HepG2 (cell line): ENCODE data around the gene FGFBP2.

Experiments used
- EZH2 ChIP-seq: conservative IDR thresholded peaks from 2 replicates; pipeline ENCODE4 v1.6.1; 2012; ENCODE audit warnings: mild to moderate bottlenecking, low read depth, low read length, moderate library complexity
- RAD21 ChIP-seq: fragments of 450-650 bp; formaldehyde crosslinking; IDR thresholded peaks from 2 replicates; pipeline ENCODE4 v1.5.0; 2020; ENCODE audit warnings: mild to moderate bottlenecking
- TBL1XR1 ChIP-seq: fragments of 150-350 bp; IDR thresholded peaks from 2 replicates; pipeline ENCODE4 v1.6.1; 2014; ENCODE audit warnings: borderline replicate concordance, low read length; ENCODE audit not compliant: partially characterized antibody
- U2AF1 ChIP-seq: fragments of 200-400 bp; formaldehyde crosslinking; optimal IDR thresholded peaks from 2 replicates; pipeline ENCODE3; 2017; ENCODE audit warnings: mild to moderate bottlenecking, low read depth, low read length
- ZBTB1 ChIP-seq: sonication (generic); formaldehyde crosslinking; IDR thresholded peaks from 2 replicates; pipeline ENCODE4 v1.4.0; 2020; ENCODE audit warnings: missing genetic modification reagents, borderline replicate concordance
- ZBTB8A ChIP-seq: sonication (generic); formaldehyde crosslinking; IDR thresholded peaks from 2 replicates; pipeline ENCODE4 v1.4.0; 2020; ENCODE audit warnings: mild to moderate bottlenecking, low read depth, missing genetic modification reagents, borderline replicate concordance
- ZFYVE20 ChIP-seq: sonication (generic); formaldehyde crosslinking; IDR thresholded peaks from 2 replicates; pipeline ENCODE4 v1.8.0; 2023; ENCODE audit warnings: low read depth, mild to moderate bottlenecking, moderate library complexity, missing genetic modification reagents, borderline replicate concordance
- ZNF549 ChIP-seq: sonication (generic); formaldehyde crosslinking; IDR thresholded peaks from 2 replicates; pipeline ENCODE4 v1.5.0; 2020; ENCODE audit warnings: missing genetic modification reagents
- ZNF749 ChIP-seq: sonication (generic); formaldehyde crosslinking; IDR thresholded peaks from 2 replicates; pipeline ENCODE4 v1.8.0; 2022; ENCODE audit warnings: mild to moderate bottlenecking, missing genetic modification reagents, moderate library complexity, borderline replicate concordance
- TF ChIP-seq, protein P1 (sequence below): sonication (generic); formaldehyde crosslinking; IDR thresholded peaks from 2 replicates; pipeline ENCODE4 v1.8.0; 2022; ENCODE audit warnings: missing genetic modification reagents, mild to moderate bottlenecking, borderline replicate concordance
- TF ChIP-seq, protein P2 (sequence below): sonication (generic); formaldehyde crosslinking; conservative IDR thresholded peaks from 2 replicates; pipeline ENCODE4 v1.8.0; 2022; ENCODE audit warnings: low read depth, missing genetic modification reagents
- TF ChIP-seq, protein P3 (sequence below): sonication (generic); formaldehyde crosslinking; IDR thresholded peaks from 2 replicates; pipeline ENCODE4 v1.5.0; 2020; ENCODE audit warnings: mild to moderate bottlenecking, missing genetic modification reagents, moderate library complexity

DNA sequence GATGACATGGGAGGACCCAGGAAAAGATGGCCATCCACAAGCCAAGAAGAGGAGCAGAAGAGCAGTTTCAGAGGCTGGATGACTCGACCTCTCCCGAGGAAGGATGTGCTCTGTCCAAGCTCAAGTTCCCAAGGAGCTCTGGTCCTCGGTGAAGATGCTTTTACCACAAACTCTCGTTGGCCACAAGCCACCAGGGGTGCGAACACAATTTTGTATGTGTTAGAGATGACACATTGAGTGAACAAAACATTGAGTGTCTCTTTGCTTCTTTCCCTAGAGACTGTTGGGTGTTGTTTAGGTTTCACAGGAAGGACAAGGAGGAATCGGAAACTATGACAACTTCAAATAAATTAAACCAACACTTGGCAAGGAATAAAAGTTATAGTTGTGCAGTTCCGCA, 50.7 kb downstream of the FGFBP2 start:
- TF ChIP-seq U2AF1 (no peak), EZH2 (no peak), TBL1XR1 (no peak), ZNF749 (no peak), ZBTB1 (no peak), ZBTB8A (CRISPR knock-in tag) (no peak), RAD21 (no peak), ZFYVE20 (CRISPR knock-in tag) (no peak), ZNF549 (CRISPR knock-in tag) (no peak)
- TF ChIP-seq, protein P1, sequence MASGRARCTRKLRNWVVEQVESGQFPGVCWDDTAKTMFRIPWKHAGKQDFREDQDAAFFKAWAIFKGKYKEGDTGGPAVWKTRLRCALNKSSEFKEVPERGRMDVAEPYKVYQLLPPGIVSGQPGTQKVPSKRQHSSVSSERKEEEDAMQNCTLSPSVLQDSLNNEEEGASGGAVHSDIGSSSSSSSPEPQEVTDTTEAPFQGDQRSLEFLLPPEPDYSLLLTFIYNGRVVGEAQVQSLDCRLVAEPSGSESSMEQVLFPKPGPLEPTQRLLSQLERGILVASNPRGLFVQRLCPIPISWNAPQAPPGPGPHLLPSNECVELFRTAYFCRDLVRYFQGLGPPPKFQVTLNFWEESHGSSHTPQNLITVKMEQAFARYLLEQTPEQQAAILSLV (CRISPR knock-in tag) = no peak
- TF ChIP-seq, protein P2, sequence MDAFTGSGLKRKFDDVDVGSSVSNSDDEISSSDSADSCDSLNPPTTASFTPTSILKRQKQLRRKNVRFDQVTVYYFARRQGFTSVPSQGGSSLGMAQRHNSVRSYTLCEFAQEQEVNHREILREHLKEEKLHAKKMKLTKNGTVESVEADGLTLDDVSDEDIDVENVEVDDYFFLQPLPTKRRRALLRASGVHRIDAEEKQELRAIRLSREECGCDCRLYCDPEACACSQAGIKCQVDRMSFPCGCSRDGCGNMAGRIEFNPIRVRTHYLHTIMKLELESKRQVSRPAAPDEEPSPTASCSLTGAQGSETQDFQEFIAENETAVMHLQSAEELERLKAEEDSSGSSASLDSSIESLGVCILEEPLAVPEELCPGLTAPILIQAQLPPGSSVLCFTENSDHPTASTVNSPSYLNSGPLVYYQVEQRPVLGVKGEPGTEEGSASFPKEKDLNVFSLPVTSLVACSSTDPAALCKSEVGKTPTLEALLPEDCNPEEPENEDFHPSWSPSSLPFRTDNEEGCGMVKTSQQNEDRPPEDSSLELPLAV = no peak
- TF ChIP-seq, protein P3, sequence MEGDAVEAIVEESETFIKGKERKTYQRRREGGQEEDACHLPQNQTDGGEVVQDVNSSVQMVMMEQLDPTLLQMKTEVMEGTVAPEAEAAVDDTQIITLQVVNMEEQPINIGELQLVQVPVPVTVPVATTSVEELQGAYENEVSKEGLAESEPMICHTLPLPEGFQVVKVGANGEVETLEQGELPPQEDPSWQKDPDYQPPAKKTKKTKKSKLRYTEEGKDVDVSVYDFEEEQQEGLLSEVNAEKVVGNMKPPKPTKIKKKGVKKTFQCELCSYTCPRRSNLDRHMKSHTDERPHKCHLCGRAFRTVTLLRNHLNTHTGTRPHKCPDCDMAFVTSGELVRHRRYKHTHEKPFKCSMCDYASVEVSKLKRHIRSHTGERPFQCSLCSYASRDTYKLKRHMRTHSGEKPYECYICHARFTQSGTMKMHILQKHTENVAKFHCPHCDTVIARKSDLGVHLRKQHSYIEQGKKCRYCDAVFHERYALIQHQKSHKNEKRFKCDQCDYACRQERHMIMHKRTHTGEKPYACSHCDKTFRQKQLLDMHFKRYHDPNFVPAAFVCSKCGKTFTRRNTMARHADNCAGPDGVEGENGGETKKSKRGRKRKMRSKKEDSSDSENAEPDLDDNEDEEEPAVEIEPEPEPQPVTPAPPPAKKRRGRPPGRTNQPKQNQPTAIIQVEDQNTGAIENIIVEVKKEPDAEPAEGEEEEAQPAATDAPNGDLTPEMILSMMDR (CRISPR knock-in tag) = no peak
